ENCODE data around the gene VTCN1. TPM values are rescaled to one million over a fixed set of nuclear protein-coding genes. Genes with fewer than 3 reads are reported as not detected.

The VTCN1 gene
- total RNA-seq, 6 experiments from 2014 or later, result 0.28 to 0.89 (median 0.39) TPM; not detected in 1

DNA sequence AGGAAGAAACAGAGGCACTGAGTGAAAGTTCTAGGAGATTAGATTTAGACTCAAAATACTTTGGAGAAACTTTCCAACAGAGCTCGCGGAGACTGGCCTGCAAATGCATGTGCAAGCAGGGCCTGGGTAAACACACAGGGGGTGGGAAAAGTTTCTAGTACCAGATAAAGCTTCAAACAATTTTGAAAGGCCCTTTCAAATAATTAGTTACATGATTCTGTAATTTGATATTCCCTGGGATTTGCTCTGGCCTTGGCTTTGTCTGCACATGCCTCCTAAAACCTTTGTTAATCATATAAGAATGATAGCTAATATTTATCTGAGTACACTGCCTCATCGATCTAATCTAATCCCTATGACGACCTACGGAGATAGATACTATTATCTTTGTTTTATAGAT lies 31.3 kb downstream of the VTCN1 start:
- no peak for TF ChIP-seq POLR2A (IDR thresholded peaks at IDR 0.05)
- DNase-seq, result no peak
- WGBS (ENCODE audit: insufficient coverage, low coverage, low lambda C conversion rate, missing lambda C conversion rate), result 47% methylated on average over 5 of the region's 5 CpGs
- intact Hi-C loops (cut with DNase I), result no loop called here
- Histone ChIP-seq H3K4me3 (no peak overlapping the region), H3K9me3 (no peaks in the 10 kb centered on the region), H3K36me3 (no peaks in the 10 kb centered on the region), H3K27me3 (no peaks in the 10 kb centered on the region), H3K4me1 (no peaks in the 10 kb centered on the region), H3K27ac (no peak overlapping the region)
- no peak for ATAC-seq

DNA sequence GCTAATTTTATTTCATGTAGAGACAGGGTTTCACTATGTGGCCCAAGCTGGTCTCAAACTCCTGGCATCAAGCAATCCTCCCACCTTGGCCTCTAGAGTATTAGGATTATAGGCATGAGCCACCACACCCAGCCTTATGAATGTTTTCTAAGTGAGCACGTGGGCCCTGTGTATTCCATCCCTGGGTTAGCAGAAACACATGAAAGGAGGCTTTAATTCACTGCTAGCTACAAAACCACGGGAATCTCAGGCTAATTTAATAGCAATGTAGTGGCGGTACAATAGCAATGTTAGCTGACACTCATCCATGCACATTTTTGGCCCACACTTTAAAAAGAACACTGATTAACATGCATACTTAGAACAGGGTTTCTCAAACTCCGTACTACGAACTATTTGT lies 32.0 kb downstream of the VTCN1 start:
- no peak overlapping the region for H3K27ac ChIP-seq
- no peak overlapping the region for H3K4me3 ChIP-seq
- H3K9me3 ChIP-seq, result no peaks in the 10 kb centered on the region
- H3K27me3 ChIP-seq, result no peaks in the 10 kb centered on the region
- TF ChIP-seq POLR2A (IDR thresholded peaks at IDR 0.05), result no peak
- TF ChIP-seq CTCF (IDR thresholded peaks at IDR 0.05), result no peak
- no peaks in the 10 kb centered on the region for H3K36me3 ChIP-seq
- ATAC-seq (no peak), DNase-seq (no peak)
- intact Hi-C loops (cut with DNase I), result no loop called here
- no peaks in the 10 kb centered on the region for H3K4me1 ChIP-seq
- 64% methylated on average over 5 of the region's 5 CpGs for WGBS (ENCODE audit: insufficient coverage, low coverage, low lambda C conversion rate, missing lambda C conversion rate)

GRCh38 chr1:117177376-117177775 lies 33.4 kb downstream of the VTCN1 start:
- Histone ChIP-seq H3K27me3 (no peaks in the 10 kb centered on the region), H3K36me3 (no peaks in the 10 kb centered on the region), H3K4me3 (no peak overlapping the region), H3K4me1 (no peaks in the 10 kb centered on the region), H3K27ac (no peak overlapping the region), H3K9me3 (no peaks in the 10 kb centered on the region)
- intact Hi-C loops (cut with DNase I), result no loop called here
- 40% methylated on average over 1 of the region's 1 CpG for WGBS (ENCODE audit: insufficient coverage, low coverage, low lambda C conversion rate, missing lambda C conversion rate)
- TF ChIP-seq CTCF (IDR thresholded peaks at IDR 0.05), result no peak
- no peak for TF ChIP-seq POLR2A (IDR thresholded peaks at IDR 0.05)
- DNase-seq (no peak), ATAC-seq (no peak)

DNA sequence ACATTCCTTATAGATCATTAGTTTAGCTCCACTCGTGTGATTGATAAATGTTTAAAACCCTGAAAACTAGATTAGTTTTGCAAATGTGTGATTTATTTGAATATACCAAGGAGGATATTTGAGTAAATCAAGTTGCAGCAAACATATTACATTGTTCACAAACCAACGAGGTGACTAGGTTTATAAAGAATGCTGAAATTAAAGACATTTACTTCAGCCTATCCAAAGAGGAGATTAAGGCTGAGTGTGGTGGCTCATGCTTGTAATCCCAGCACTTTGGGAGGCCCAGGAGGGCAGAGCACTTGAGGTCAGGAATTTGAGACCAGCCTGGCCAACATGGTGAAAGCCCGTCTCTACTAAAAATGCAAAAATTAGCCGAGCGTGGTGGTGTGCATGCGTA lies 34.1 kb downstream of the VTCN1 start:
- Histone ChIP-seq H3K27ac (no peak overlapping the region), H3K4me3 (no peak overlapping the region), H3K36me3 (no peaks in the 10 kb centered on the region), H3K4me1 (no peaks in the 10 kb centered on the region), H3K27me3 (no peaks in the 10 kb centered on the region), H3K9me3 (no peaks in the 10 kb centered on the region)
- ATAC-seq, result no peak
- no peak for DNase-seq
- TF ChIP-seq CTCF (IDR thresholded peaks at IDR 0.05) (no peak), POLR2A (IDR thresholded peaks at IDR 0.05) (no peak)
- intact Hi-C loops (cut with DNase I), result no loop called here
- WGBS (ENCODE audit: insufficient coverage, low coverage, low lambda C conversion rate, missing lambda C conversion rate), result 77% methylated on average over 5 of the region's 6 CpGs

DNA sequence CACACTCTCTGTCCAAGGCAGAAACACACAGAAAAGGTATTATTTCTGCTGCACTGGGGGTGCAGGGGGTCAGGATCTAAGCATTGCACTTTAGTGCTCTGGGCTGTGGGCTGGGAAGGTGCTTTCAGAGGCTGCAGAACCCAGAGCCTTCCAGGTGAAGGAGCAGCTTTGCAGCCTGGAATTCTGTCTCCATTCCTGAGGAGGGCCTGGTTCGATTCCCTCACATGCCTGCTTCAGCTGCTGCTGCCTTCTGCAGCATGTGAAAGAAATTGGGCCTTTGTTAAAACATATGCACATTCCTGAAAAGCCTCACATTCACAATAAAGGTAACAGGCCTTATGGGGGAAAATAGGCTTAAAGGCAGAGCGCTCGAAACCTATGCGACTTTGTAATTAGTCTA lies 35.9 kb downstream of the VTCN1 start:
- TF ChIP-seq POLR2A (IDR thresholded peaks at IDR 0.05) (no peak), CTCF (IDR thresholded peaks at IDR 0.05) (no peak)
- WGBS (ENCODE audit: insufficient coverage, low coverage, low lambda C conversion rate, missing lambda C conversion rate), result no CpG with 5 or more reads among the region's 4 CpGs
- Histone ChIP-seq H3K27ac (no peak overlapping the region), H3K36me3 (no peaks in the 10 kb centered on the region), H3K4me1 (no peaks in the 10 kb centered on the region), H3K27me3 (no peaks in the 10 kb centered on the region), H3K4me3 (no peak overlapping the region), H3K9me3 (no peaks in the 10 kb centered on the region)
- DNase-seq (no peak), ATAC-seq (no peak)
- intact Hi-C loops (cut with DNase I), result no loop called here
